DND-41 (cell line): ENCODE results near the gene CCNYL1.

Source experiments
- ATAC-seq: fragments of 200-7000 bp; cut with Tn5 transposase; 3 replicates; pipeline ENCODE4 v1.9.1; 2021; ENCODE audit warnings: low read depth; ENCODE audit not compliant: insufficient read depth
- DNase-seq: peaks from one replicate; pipeline ENCODE4 v3.0.0-alpha.2; 2020
- H2AFZ ChIP-seq: 2 replicates; pipeline ENCODE4 v1.6.0; 2012; ENCODE audit warnings: low read depth, low read length
- H3K27ac ChIP-seq: 2 replicates; pipeline ENCODE4 v1.5.1; 2012; ENCODE audit warnings: low read length, inconsistent platforms
- H3K27me3 ChIP-seq: fragments of 200-600 bp; sonication (generic); 2 replicates; pipeline ENCODE4 v1.6.0; 2012; ENCODE audit warnings: low read length, mild to moderate bottlenecking, inconsistent platforms; ENCODE audit not compliant: insufficient read depth, poor library complexity
- H3K36me3 ChIP-seq: 2 replicates; pipeline ENCODE4 v1.5.1; 2012; ENCODE audit warnings: low read length, inconsistent platforms; ENCODE audit not compliant: insufficient read depth
- H3K4me1 ChIP-seq: 2 replicates; pipeline ENCODE4 v1.5.1; 2012; ENCODE audit warnings: mild to moderate bottlenecking, low read length; ENCODE audit not compliant: insufficient read depth
- H3K4me2 ChIP-seq: 2 replicates; pipeline ENCODE4 v1.6.0; 2012; ENCODE audit warnings: mild to moderate bottlenecking, moderate library complexity, low read length, inconsistent platforms; ENCODE audit not compliant: insufficient read depth
- H3K4me3 ChIP-seq, 2 experiments: fragments of 200-600 bp in 1 of 2; shearing (Covaris generic) in 1 of 2; 2 replicates each; pipeline ENCODE4 v1.5.1; 2012 to 2016; ENCODE audit warnings: inconsistent platforms in 2 of 2, low read length in 2 of 2, mild to moderate bottlenecking in 2 of 2, low read depth in 1 of 2, moderate library complexity in 1 of 2
- H3K79me2 ChIP-seq: 2 replicates; pipeline ENCODE4 v1.6.0; 2012; ENCODE audit warnings: low read length, inconsistent platforms; ENCODE audit not compliant: insufficient read depth
- H3K9ac ChIP-seq: 2 replicates; pipeline ENCODE4 v1.6.0; 2012; ENCODE audit warnings: low read depth, mild to moderate bottlenecking, inconsistent platforms, low read length, moderate library complexity
- H3K9me3 ChIP-seq: 2 replicates; pipeline ENCODE4 v1.5.1; 2012; ENCODE audit warnings: low read length, moderate library complexity, mild to moderate bottlenecking, inconsistent platforms; ENCODE audit not compliant: insufficient read depth, severe bottlenecking
- H4K20me1 ChIP-seq: 2 replicates; pipeline ENCODE4 v1.6.0; 2012; ENCODE audit warnings: low read length; ENCODE audit not compliant: insufficient read depth
- CTCF ChIP-seq: IDR thresholded peaks from 2 replicates; pipeline ENCODE4 v1.5.1; 2012; ENCODE audit warnings: borderline replicate concordance, low read length, moderate library complexity, mild to moderate bottlenecking; ENCODE audit not compliant: poor library complexity, severe bottlenecking; ENCODE audit errors: extremely low read depth
- EZH2 ChIP-seq: IDR thresholded peaks from 3 replicates; pipeline ENCODE4 v1.6.1; 2012; ENCODE audit warnings: borderline replicate concordance, low read depth, mild to moderate bottlenecking, moderate library complexity, low read length, inconsistent platforms; ENCODE audit not compliant: severe bottlenecking

CCNYL1 gene

GRCh38 chr2:207744451-207744850, 33.0 kb downstream of the CCNYL1 start:
- no peak for ATAC-seq
- Histone ChIP-seq H3K79me2 (no peaks in the 10 kb centered on the region), H3K27me3 (no peaks in the 10 kb centered on the region), H3K4me3 (no peak overlapping the region), H3K4me2 (no peak overlapping the region), H3K36me3 (peaks cover 11% of the 10 kb centered on the region; the same call in 1 of the 2 replicates), H3K4me1 (no peaks in the 10 kb centered on the region), H3K9ac (no peak overlapping the region), H4K20me1 (no peaks in the 10 kb centered on the region), H3K9me3 (no peaks in the 10 kb centered on the region), H2AFZ (no peak overlapping the region), H3K27ac (no peak overlapping the region)
- no peak for DNase-seq
- TF ChIP-seq CTCF (no peak), EZH2 (no peak)

- no peak overlapping the region for H3K27ac ChIP-seq
Observed at GRCh38 chr2:207746131-207746530, 34.7 kb downstream of the CCNYL1 start.

GRCh38 chr2:207747653-207748560, 36.5 kb downstream of the CCNYL1 start:
- H3K9ac ChIP-seq: no peak overlapping the region
- H4K20me1 ChIP-seq: no peaks in the 10 kb centered on the region
- no peak for DNase-seq
- H3K4me3 ChIP-seq: no peak overlapping the region
- ATAC-seq: no peak
- H3K27me3 ChIP-seq: no peaks in the 10 kb centered on the region
- H3K4me2 ChIP-seq: no peak overlapping the region
- no peaks in the 10 kb centered on the region for H3K4me1 ChIP-seq
- no peaks in the 10 kb centered on the region for H3K9me3 ChIP-seq
- no peak for TF ChIP-seq CTCF
- no peak for TF ChIP-seq EZH2
- no peak overlapping the region for H2AFZ ChIP-seq
- no peak overlapping the region for H3K27ac ChIP-seq
- peaks cover 17% of the 10 kb centered on the region for H3K36me3 ChIP-seq
- H3K79me2 ChIP-seq: no peaks in the 10 kb centered on the region

More at GRCh38 chr2:207746131-207746530, 34.7 kb downstream of the CCNYL1 start:
- Histone ChIP-seq H2AFZ (no peak overlapping the region), H4K20me1 (no peaks in the 10 kb centered on the region), H3K9me3 (no peaks in the 10 kb centered on the region), H3K9ac (no peak overlapping the region), H3K79me2 (no peaks in the 10 kb centered on the region), H3K36me3 (peaks cover 21% of the 10 kb centered on the region), H3K27me3 (no peaks in the 10 kb centered on the region), H3K4me1 (no peaks in the 10 kb centered on the region), H3K4me3 (no peak overlapping the region), H3K4me2 (no peak overlapping the region)
- TF ChIP-seq EZH2 (no peak), CTCF (peak; percentile 92)
- DNase-seq (peak; percentile 51), ATAC-seq (peak; percentile 93)
